NCI-H1694 (cell line): ENCODE data around the gene SMIM34.
"Not testable (repeated sequence)": the region's sequence is repeated elsewhere in the genome, so short reads cannot be mapped to it uniquely, and the experiment has no call there.

Experiments used
- DNase-seq: peaks from one replicate; lab custom pipeline; 2025; lab: John Stamatoyannopoulos, UW

SMIM34 gene, protein sequence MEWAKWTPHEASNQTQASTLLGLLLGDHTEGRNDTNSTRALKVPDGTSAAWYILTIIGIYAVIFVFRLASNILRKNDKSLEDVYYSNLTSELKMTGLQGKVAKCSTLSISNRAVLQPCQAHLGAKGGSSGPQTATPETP

DNA sequence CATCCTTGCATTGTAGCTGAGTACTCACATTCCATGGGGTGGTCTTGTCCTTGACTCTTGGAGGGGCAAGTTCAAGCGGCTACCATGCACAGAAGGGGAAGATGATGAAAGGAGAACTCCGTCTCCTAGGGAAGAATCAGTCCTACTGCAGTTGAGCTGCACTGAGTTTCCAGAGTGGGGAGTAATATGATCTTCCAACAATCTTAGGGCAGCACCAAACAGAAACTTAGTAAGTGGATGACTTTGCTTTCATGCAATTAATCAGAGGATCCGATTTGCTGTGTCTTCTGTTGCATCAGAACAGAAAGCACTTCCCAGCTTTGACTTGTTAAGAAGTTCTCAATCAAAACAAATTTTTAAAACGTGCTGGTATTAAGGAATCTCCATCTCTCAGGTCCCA lies at the start of gene SMIM34:
Gene SMIM34 (minus strand): TSS at position 147 of the 400 bp plus-strand sequence. CDS start 112 bp downstream, at position 35.
- not testable (repeated sequence) for DNase-seq

- DNase-seq, result not testable (repeated sequence)
These were observed 43.6 kb upstream of the SMIM34 start for GRCh38 chr21:34467333-34467732.

DNA sequence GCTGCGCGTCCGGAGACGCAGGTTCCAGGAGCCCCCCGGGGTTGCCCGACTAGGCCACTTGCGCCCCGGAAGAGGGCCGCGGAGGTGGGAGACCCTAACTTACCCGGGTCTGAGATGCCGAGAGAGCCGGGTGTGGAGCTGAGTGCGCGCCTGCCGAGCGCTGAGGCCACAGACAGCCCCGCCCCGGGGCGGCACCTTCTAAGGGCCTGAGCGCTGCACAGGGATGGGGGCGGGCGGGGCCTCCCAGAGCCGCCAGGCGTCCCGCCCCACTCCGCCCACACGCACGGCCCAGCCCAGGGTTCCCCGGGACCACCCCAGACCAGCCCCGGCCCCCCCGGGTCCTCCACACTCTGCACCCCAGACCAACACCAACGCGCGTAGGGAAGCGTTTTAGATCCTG lies 35.7 kb upstream of the SMIM34 start:
- not testable (repeated sequence) for DNase-seq

GRCh38 chr21:34458266-34458665 lies 34.5 kb upstream of the SMIM34 start:
- DNase-seq, result not testable (repeated sequence)

- DNase-seq, result not testable (repeated sequence)
These were observed 32.4 kb upstream of the SMIM34 start for GRCh38 chr21:34456180-34456579.

DNA sequence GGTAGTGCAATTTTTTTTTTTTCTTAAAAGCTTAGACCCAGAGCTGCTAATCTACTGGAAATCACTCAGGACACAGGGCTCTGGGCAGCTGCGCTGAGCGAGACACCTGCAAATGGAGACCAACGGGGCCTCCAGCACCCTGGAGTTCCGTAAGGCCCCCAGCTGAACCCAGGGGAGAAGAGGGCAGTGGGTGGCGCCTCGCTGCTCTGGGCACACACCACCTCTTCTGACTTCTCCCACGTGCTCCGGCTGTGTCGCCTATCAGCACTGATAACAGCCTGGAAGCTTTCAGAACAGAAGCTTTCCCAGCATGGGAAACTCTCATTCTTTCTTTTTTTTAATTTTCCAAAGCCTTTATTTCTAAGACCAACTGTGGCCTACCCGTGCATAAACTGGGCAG lies 31.9 kb upstream of the SMIM34 start:
- DNase-seq, result not testable (repeated sequence)

- DNase-seq, result not testable (repeated sequence)
These were observed 23.3 kb upstream of the SMIM34 start for GRCh38 chr21:34447018-34447417.

DNA sequence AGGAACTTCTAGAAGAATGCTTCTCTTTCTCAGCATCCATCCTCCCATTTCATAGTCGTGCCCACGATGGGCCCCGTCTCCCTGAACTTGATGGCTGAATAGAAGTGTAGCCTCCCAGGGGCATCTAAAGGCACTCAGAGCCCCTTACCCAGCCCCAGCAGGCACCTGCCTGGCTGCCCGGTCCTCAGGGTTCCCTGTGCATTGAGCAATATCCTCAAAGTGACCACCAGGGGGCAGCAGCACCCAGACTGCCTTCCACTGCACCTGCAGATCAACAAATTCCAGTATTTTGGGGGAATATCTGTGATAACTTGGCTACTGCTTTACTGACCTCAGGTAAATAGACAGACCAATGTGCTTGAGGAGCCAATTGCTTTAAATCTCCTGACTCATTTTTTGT lies 19.7 kb upstream of the SMIM34 start:
- not testable (repeated sequence) for DNase-seq

GRCh38 chr21:34429710-34430109 lies 6.0 kb upstream of the SMIM34 start:
- not testable (repeated sequence) for DNase-seq

DNA sequence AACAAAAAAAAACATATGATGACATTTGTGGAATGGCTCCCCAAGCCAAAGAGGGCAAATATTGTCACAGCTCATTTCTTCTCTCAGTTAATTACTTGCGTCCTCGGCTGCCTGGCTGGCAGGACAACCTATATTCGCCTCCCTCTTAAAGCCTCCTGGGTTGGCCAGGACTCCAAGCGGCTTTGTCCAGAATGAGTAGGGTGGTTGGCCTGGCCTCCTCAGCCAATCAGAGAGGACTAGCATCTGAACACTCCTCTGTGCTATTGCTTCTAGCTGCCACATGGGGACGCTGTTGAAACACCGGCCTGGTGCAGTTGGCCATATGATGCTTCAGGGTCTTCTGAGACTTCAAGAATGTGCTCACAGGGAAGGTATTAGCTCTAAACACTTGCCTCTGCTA lies 4.7 kb upstream of the SMIM34 start:
- DNase-seq, result not testable (repeated sequence)

- not testable (repeated sequence) for DNase-seq
These were observed 3.6 kb upstream of the SMIM34 start for GRCh38 chr21:34427339-34427738.

- not testable (repeated sequence) for DNase-seq
These were observed 6.2 kb downstream of the SMIM34 start for GRCh38 chr21:34417448-34418077.

- DNase-seq, result not testable (repeated sequence)
These were observed 16.5 kb downstream of the SMIM34 start for GRCh38 chr21:34407294-34407693.

DNA sequence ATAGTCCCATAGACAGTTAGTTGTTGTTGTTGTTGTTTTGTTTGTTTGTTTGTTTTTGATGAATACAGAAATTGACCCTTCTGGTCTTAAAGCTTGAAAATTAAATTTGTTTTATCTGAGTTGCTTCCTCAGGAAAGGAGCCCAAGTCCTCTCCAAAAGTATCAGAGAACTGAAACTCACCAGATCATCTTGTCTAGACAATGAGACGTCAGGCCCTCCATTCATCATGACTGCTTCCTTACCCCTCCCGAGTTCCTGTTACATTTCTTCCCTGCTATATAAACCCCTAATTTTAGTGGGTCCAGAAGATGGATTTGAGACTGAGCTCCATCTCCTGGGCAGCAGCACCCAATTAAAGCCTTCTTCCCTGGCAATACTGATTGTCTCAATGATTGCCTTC lies 17.1 kb downstream of the SMIM34 start:
- not testable (repeated sequence) for DNase-seq

- not testable (repeated sequence) for DNase-seq
These were observed 17.6 kb downstream of the SMIM34 start for GRCh38 chr21:34406102-34406501.

DNA sequence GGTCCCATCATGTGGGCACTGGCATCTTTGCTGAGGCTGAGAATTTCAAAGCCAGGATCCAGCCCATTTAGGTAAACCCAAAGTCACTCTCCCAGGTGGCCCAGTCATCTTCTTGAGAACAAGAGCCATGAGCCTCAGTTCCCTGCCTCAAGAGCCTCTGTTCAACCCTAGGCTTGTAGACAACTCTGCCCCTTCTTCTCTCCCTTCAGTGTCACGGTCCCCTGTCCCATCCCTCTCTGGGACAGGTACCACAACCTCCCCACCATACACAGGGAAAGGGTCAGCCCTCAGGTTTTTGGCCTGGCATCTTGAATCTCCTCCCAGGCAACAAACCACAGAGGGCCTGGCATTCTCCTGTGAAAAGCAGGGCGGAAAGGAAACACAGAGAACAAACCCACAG lies 18.1 kb downstream of the SMIM34 start:
- DNase-seq, result not testable (repeated sequence)

DNA sequence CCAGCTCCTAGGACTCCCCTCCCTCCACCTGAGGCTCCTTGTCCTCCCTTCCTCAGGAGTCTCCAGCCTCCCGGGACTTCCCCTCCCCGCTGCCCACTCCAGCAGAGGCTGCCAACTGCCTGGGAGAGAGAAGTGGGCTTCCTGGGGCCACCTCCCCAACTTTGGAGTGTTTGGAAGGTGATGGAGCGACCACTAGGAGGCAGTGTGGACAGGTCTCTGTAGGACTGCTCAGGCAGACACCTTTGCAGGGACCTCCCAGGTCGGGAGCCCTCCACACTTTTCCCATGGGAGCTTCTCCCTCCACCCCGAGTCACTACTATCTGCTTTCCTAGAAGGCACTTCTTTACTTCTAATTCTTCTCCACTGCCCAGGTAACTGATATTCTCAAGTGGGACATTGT lies 19.0 kb downstream of the SMIM34 start:
- DNase-seq, result not testable (repeated sequence)

DNA sequence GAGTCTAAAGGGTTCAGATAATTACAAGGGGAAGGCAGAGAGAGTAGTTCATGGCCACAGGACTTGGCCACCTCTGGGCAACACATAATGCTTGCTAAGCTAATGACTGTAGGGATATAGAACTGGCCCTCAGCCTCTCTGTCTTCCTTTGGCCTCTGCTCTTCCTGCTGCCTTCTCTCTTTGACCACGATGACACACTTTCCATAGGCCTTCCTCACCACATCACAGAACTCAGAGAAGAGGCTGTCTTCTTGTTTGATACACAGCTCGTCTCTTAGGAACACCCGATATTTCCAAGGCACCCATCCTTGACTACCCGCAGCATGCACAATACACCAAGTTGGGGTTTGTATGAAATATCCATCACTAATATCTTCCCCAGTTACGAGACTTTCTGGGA lies 23.2 kb downstream of the SMIM34 start:
- not testable (repeated sequence) for DNase-seq

- not testable (repeated sequence) for DNase-seq
These were observed 39.9 kb downstream of the SMIM34 start for GRCh38 chr21:34383724-34384415.

DNA sequence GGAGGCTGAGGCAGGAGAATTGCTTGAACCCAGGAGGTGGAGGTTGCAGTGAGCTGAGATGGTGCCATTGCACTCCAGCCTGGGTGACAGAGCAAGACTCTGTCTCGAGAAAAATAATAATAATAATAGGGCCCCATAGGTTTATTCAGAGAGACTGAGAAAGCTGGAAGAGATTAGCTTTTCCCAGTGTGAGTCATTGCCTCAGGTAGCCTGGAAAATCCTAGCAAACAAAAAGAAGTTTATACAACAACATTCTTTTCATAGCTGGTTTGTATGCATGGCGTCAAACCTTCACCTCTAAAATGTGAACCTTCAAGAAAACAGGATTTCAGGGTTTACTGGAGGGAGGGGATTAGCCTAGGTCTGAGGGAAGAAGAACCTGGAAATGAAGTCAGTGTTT lies 40.6 kb downstream of the SMIM34 start:
- DNase-seq, result not testable (repeated sequence)

GRCh38 chr21:34375619-34375972 lies 48.2 kb downstream of the SMIM34 start:
- DNase-seq, result not testable (repeated sequence)

DNA sequence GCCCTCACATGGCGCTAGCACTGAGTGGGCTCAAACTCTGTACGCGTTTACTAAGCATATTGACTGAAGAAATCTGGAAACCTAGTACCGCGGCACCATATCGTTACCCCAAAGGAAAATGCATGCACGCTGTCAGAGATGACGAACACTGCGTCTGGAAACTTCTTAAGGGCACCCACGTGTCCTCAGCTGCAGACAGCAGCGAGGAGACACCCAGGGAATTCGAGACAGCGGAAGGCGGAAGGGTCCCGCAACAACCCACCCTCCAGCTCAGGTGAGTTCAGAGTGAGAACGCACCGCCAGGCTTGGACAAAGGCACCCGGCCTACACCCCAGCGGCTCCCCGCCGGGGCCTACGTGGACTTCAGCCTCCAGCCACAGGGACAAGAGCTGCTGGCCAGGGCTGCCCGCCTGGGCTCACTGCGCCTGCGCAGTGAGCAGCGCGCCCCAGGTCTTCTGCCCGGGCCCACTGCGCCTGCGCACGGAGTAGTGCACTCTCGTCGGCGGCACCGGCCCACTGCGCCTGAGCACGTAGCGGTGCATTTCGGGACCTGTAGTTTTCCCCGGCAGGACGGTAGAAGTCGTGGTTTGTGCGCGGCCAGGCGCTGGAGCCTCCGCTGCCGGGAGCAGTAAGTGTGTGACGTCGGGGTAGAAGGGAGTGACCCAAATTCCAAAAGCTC lies 48.7 kb downstream of the SMIM34 start, which contains the start of gene SMIM11:
Gene SMIM11 (plus strand): TSS at position 568 of the 679 bp plus-strand sequence. CDS start 3,998 bp downstream, outside the sequence.
- DNase-seq, result not testable (repeated sequence)
